Measurements from ENCODE around the gene NRG2.

GRCh38 chr5:139855451-139855850, 187.6 kb downstream of the NRG2 start:
- TF ChIP-seq CTCF (IDR thresholded peaks at IDR 0.05) (no peak), POLR2A (IDR thresholded peaks at IDR 0.05) (no peak)
